B cell (primary cell): ENCODE results near the gene ULK4.

Experiments
- EZH2 ChIP-seq: IDR thresholded peaks from 2 replicates; pipeline ENCODE4 v1.6.1; 2012; ENCODE audit warnings: borderline replicate concordance, low read depth, mild to moderate bottlenecking, moderate library complexity, low read length; ENCODE audit not compliant: insufficient read depth, poor library complexity, severe bottlenecking
- TF ChIP-seq, protein P1 (sequence below): fragments of 200-600 bp; IDR thresholded peaks from one replicate; pipeline ENCODE4 v1.8.0; 2022; ENCODE audit warnings: antibody characterized with exemption, mild to moderate bottlenecking

GRCh38 chr3:41411065-41411464 is 550.8 kb downstream of the ULK4 start:
- TF ChIP-seq, protein P1, sequence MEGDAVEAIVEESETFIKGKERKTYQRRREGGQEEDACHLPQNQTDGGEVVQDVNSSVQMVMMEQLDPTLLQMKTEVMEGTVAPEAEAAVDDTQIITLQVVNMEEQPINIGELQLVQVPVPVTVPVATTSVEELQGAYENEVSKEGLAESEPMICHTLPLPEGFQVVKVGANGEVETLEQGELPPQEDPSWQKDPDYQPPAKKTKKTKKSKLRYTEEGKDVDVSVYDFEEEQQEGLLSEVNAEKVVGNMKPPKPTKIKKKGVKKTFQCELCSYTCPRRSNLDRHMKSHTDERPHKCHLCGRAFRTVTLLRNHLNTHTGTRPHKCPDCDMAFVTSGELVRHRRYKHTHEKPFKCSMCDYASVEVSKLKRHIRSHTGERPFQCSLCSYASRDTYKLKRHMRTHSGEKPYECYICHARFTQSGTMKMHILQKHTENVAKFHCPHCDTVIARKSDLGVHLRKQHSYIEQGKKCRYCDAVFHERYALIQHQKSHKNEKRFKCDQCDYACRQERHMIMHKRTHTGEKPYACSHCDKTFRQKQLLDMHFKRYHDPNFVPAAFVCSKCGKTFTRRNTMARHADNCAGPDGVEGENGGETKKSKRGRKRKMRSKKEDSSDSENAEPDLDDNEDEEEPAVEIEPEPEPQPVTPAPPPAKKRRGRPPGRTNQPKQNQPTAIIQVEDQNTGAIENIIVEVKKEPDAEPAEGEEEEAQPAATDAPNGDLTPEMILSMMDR, result no peak
- TF ChIP-seq EZH2, result no peak
